A549 (cell line): Measurements from ENCODE around the gene KRTAP4-4. TPM values are rescaled to one million over a fixed set of nuclear protein-coding genes. Genes with fewer than 3 reads are reported as not detected.
"Not testable (repeated sequence)": the region's sequence is repeated elsewhere in the genome, so short reads cannot be mapped to it uniquely, and the experiment has no call there.

Experiments
- ATAC-seq, 2 experiments: fragments of 200-7000 bp in 1 of 2; fragments of >200 bp in 1 of 2; cut with Nextera tagmentation in 1 of 2; cut with Tn5 transposase in 1 of 2; 3 replicates each; pipeline versions ENCODE4 v1.8.0 to v1.9.1; 2018 to 2020; ENCODE audit warnings: mild to moderate bottlenecking in 1 of 2, moderate library complexity in 1 of 2
- CTCF ChIA-PET: fragments of 300-600 bp; sonication (Branson Sonifier 250); formaldehyde crosslinking; extraction: SDS; loops from one replicate; lab custom pipeline; 2021; ENCODE audit warnings: antibody characterized with exemption, inconsistent platforms; lab: Yijun Ruan, JAX
- POLR2A ChIA-PET: fragments of 350-600 bp; formaldehyde crosslinking; extraction: SDS; loops from one replicate; lab custom pipeline; 2021; ENCODE audit warnings: antibody characterized with exemption, inconsistent platforms; lab: Yijun Ruan, JAX
- DNase-seq, 2 experiments: peaks; one replicate each; pipeline versions ENCODE4 v3.0.0 to v3.0.0-alpha.2; 2011 to 2016; ENCODE audit warnings: low read depth in 1 of 2, low spot score in 1 of 2
- FAIRE-seq: peaks from 2 replicates; lab custom pipeline; 2011; peaks lifted over from hg19 to GRCh38; lab: Jason Lieb, UNC
- H3K27ac ChIP-seq, 2 experiments: fragments of >200 bp; sonication (Bioruptor Twin); formaldehyde crosslinking; 3 replicates each; pipeline ENCODE4 v1.5.1; 2016 to 2017
- H3K4me1 ChIP-seq: fragments of >200 bp; sonication (Bioruptor Twin); formaldehyde crosslinking; 3 replicates; pipeline ENCODE4 v1.6.1; 2016
- H3K4me2 ChIP-seq: fragments of >200 bp; sonication (Bioruptor Twin); formaldehyde crosslinking; 3 replicates; pipeline ENCODE4 v1.6.1; 2016
- H3K4me3 ChIP-seq: fragments of >200 bp; sonication (Bioruptor Twin); formaldehyde crosslinking; 3 replicates; pipeline ENCODE4 v1.5.1; 2016
- H3K9me3 ChIP-seq: fragments of >200 bp; sonication (Bioruptor Twin); formaldehyde crosslinking; 3 replicates; pipeline ENCODE4 v1.6.1; 2016
- CEBPB ChIP-seq, 2 experiments: fragments of >200 bp in 1 of 2; sonication (Bioruptor Twin) in 1 of 2; formaldehyde crosslinking in 1 of 2; IDR thresholded peaks; 2 replicates each; pipeline ENCODE4 v1.6.1; 2012 to 2016
- CHD2 ChIP-seq: fragments of 150-350 bp; IDR thresholded peaks from 2 replicates; pipeline ENCODE4 v1.6.1; 2014; ENCODE audit warnings: low read length; ENCODE audit not compliant: partially characterized antibody
- CHD4 ChIP-seq: fragments of 200-600 bp; sonication (generic); IDR thresholded peaks from 2 replicates; pipeline ENCODE4 v1.6.1; 2016; ENCODE audit warnings: antibody characterized with exemption, mild to moderate bottlenecking, borderline replicate concordance
- EHF ChIP-seq: fragments of 250-450 bp; sonication (Bioruptor Pico); IDR thresholded peaks from 2 replicates; pipeline ENCODE4 v1.5.0; 2020; ENCODE audit warnings: mild to moderate bottlenecking
- FOSB ChIP-seq: fragments of 250-450 bp; sonication (Bioruptor Pico); IDR thresholded peaks from 2 replicates; pipeline ENCODE4 v1.5.0; 2020; ENCODE audit warnings: mild to moderate bottlenecking, moderate library complexity
- FOSL2 ChIP-seq, 2 experiments: fragments of 450-650 bp in 1 of 2; fragments of >200 bp in 1 of 2; sonication (Bioruptor Twin) in 1 of 2; formaldehyde crosslinking; IDR thresholded peaks; 2 replicates each; pipeline versions ENCODE4 v1.5.0 to v1.6.1; 2016 to 2020; ENCODE audit warnings: mild to moderate bottlenecking in 1 of 2, moderate library complexity in 1 of 2
- GATA3 ChIP-seq: IDR thresholded peaks from 2 replicates; pipeline ENCODE4 v1.6.1; 2012; ENCODE audit warnings: borderline replicate concordance
- HDAC2 ChIP-seq: fragments of 200-600 bp; sonication (generic); IDR thresholded peaks from 2 replicates; pipeline ENCODE4 v1.6.1; 2016
- HOXA7 ChIP-seq: fragments of 250-450 bp; sonication (Bioruptor Pico); IDR thresholded peaks from 2 replicates; pipeline ENCODE4 v1.5.0; 2020; ENCODE audit warnings: mild to moderate bottlenecking, moderate library complexity
- HOXB13 ChIP-seq: fragments of 250-450 bp; sonication (Bioruptor Pico); IDR thresholded peaks from 2 replicates; pipeline ENCODE4 v1.5.0; 2020; ENCODE audit warnings: low read depth, mild to moderate bottlenecking, moderate library complexity
- HOXB5 ChIP-seq: fragments of 250-450 bp; sonication (Bioruptor Pico); IDR thresholded peaks from 2 replicates; pipeline ENCODE4 v1.5.0; 2020; ENCODE audit warnings: mild to moderate bottlenecking, moderate library complexity
- JUN ChIP-seq, 2 experiments: fragments of >200 bp; sonication (Bioruptor Twin); formaldehyde crosslinking; IDR thresholded peaks; 2 replicates in 1 of 2; 3 replicates in 1 of 2; pipeline ENCODE4 v1.6.1; 2016 to 2017
- JUNB ChIP-seq: fragments of >200 bp; sonication (Bioruptor Twin); formaldehyde crosslinking; IDR thresholded peaks from 2 replicates; pipeline ENCODE4 v1.6.1; 2016
- KDM5A ChIP-seq: fragments of 200-600 bp; sonication (generic); IDR thresholded peaks from 2 replicates; pipeline ENCODE4 v1.6.1; 2016; ENCODE audit warnings: antibody characterized with exemption, mild to moderate bottlenecking
- MAFK ChIP-seq: fragments of 450-650 bp; IDR thresholded peaks from 2 replicates; pipeline ENCODE4 v1.6.1; 2014; ENCODE audit not compliant: partially characterized antibody
- MAZ ChIP-seq: fragments of 150-350 bp; IDR thresholded peaks from 2 replicates; pipeline ENCODE4 v1.6.1; 2014; ENCODE audit warnings: antibody characterized with exemption, low read depth, low read length, borderline replicate concordance
- MYC ChIP-seq: IDR thresholded peaks from 2 replicates; pipeline ENCODE4 v1.6.1; 2012; ENCODE audit warnings: mild to moderate bottlenecking, inconsistent platforms, low read length, improper control_type of control experiment, borderline replicate concordance
- POLR2AphosphoS2 ChIP-seq: conservative IDR thresholded peaks from 2 replicates; pipeline ENCODE4 v1.6.1; 2012; ENCODE audit warnings: low read length, improper control_type of control experiment, inconsistent platforms
- RAD21 ChIP-seq, 2 experiments: fragments of >200 bp in 1 of 2; sonication (Bioruptor Twin) in 1 of 2; formaldehyde crosslinking in 1 of 2; IDR thresholded peaks in 1 of 2; conservative IDR thresholded peaks in 1 of 2; 2 replicates in 1 of 2; 3 replicates in 1 of 2; pipeline ENCODE4 v1.6.1; 2012 to 2018; ENCODE audit warnings: inconsistent platforms in 1 of 2
- RARB ChIP-seq: fragments of 250-450 bp; sonication (Bioruptor Pico); IDR thresholded peaks from 2 replicates; pipeline ENCODE4 v1.8.0; 2021; ENCODE audit warnings: mild to moderate bottlenecking, moderate library complexity
- TFCP2L1 ChIP-seq: fragments of 250-450 bp; sonication (Bioruptor Pico); IDR thresholded peaks from 2 replicates; pipeline ENCODE4 v1.5.0; 2021; ENCODE audit warnings: mild to moderate bottlenecking
- WGBS: methylation state at CpG from one replicate; pipeline ENCODE4 v1.1.6; 2017; ENCODE audit errors: missing lambda C conversion rate; 5-methylcytosine and 5-hydroxymethylcytosine counted together
- polyA plus RNA-seq, 4 experiments: library from polyadenylated mRNA; depleted of rRNA in 3 of 4; stranded (reverse); fragments of >200 nt; fragmentation: RNase III in 1 of 4; extraction: RNeasy Plus Mini Kit Qiagen cat#74134 plus additional on column Dnase treatment in 1 of 4; gene quantifications; 2 replicates in 3 of 4; 3 replicates in 1 of 4; pipeline ENCODE4 v1.2.3, GENCODE V29; 2011 to 2017
- TF ChIP-seq, protein P1 (sequence below): IDR thresholded peaks from 2 replicates; pipeline ENCODE4 v1.6.1; 2012
- TF ChIP-seq, protein P2 (sequence below): fragments of >200 bp; sonication (Bioruptor Twin); formaldehyde crosslinking; IDR thresholded peaks from 3 replicates; pipeline ENCODE4 v1.5.1; 2016
- TF ChIP-seq, protein P3 (sequence below): fragments of 250-450 bp; sonication (Bioruptor Pico); IDR thresholded peaks from 2 replicates; pipeline ENCODE4 v1.5.0; 2021; ENCODE audit warnings: mild to moderate bottlenecking, moderate library complexity, borderline replicate concordance

KRTAP4-4 gene
- polyA plus RNA-seq, 2 of the 4 experiments (the other 2 are of a cell fraction) = not detected

DNA sequence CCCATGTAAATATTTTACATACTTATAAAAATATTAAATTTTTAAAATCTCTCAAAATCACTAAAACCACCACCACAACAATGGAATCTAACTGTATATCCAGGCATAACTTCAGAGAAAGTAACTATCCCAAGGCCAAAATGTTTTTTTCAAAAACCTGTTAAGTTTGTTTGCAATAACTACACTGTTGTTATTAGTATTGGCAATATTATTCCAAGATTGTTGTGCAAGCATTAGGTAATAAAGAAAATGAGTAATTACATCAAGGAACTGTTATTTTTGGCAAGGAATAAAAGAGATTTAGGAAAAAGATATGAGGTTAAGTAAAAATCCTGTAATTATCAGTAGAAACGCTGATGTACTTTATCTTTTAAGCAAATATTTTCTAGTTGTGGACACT, 33.2 kb downstream of the KRTAP4-4 start (continued):
- TF ChIP-seq CHD4 = no peak
- TF ChIP-seq HOXB5 (CRISPR knock-in tag) = no peak
- no peak for TF ChIP-seq HOXB13 (CRISPR knock-in tag)

DNA sequence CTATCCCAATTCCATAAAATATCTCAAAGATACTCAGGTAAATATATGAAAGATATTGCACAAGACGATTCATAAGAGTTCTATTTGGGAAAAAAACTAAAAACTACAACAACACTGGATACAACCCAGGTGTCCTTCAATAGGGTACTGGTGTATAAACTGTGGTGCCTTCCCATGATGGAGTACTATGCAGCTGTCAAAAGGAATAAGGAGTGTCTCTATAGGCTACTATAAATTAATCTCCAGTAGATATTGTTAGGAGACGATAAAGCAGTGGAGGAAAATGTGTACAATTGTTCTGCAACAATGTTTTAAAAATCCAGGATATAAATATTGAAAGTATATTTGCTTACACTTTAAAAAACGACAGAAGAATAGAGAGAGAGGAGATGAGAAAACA, 34.1 kb downstream of the KRTAP4-4 start:
- DNase-seq (no peak), FAIRE-seq (no peak), ATAC-seq (no peak)
- POLR2A ChIA-PET = no interaction called here
- no peak overlapping the region for H3K27ac ChIP-seq
- 49% methylated on average over 3 of the region's 3 CpGs for WGBS
- H3K4me2 ChIP-seq = no peak overlapping the region
- H3K9me3 ChIP-seq = no peaks in the 10 kb centered on the region
- CTCF ChIA-PET = no interaction called here
- TF ChIP-seq KDM5A (no peak), JUNB (no peak), GATA3 (no peak), MYC (no peak), MAFK (no peak), EHF (CRISPR knock-in tag) (no peak), POLR2AphosphoS2 (no peak), MAZ (no peak), FOSL2 (IDR thresholded peaks at IDR 0.05) (no peak), FOSL2 (CRISPR knock-in tag; IDR thresholded peaks at IDR 0.05) (no peak), RARB (no peak), FOSB (CRISPR knock-in tag) (no peak), TFCP2L1 (CRISPR knock-in tag) (no peak), CHD2 (no peak), JUN (IDR thresholded peaks at IDR 0.05) (no peak), RAD21 (conservative IDR thresholded peaks at IDR 0.05 in 1 of 2, IDR thresholded peaks at IDR 0.05 in 1 of 2) (no peak), CEBPB (IDR thresholded peaks at IDR 0.05) (no peak)
- TF ChIP-seq, protein P1, sequence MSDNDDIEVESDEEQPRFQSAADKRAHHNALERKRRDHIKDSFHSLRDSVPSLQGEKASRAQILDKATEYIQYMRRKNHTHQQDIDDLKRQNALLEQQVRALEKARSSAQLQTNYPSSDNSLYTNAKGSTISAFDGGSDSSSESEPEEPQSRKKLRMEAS = no peak
- TF ChIP-seq, protein P2, sequence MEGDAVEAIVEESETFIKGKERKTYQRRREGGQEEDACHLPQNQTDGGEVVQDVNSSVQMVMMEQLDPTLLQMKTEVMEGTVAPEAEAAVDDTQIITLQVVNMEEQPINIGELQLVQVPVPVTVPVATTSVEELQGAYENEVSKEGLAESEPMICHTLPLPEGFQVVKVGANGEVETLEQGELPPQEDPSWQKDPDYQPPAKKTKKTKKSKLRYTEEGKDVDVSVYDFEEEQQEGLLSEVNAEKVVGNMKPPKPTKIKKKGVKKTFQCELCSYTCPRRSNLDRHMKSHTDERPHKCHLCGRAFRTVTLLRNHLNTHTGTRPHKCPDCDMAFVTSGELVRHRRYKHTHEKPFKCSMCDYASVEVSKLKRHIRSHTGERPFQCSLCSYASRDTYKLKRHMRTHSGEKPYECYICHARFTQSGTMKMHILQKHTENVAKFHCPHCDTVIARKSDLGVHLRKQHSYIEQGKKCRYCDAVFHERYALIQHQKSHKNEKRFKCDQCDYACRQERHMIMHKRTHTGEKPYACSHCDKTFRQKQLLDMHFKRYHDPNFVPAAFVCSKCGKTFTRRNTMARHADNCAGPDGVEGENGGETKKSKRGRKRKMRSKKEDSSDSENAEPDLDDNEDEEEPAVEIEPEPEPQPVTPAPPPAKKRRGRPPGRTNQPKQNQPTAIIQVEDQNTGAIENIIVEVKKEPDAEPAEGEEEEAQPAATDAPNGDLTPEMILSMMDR = no peak
- H3K4me1 ChIP-seq = no peaks in the 10 kb centered on the region
- H3K4me3 ChIP-seq = no peak overlapping the region

DNA sequence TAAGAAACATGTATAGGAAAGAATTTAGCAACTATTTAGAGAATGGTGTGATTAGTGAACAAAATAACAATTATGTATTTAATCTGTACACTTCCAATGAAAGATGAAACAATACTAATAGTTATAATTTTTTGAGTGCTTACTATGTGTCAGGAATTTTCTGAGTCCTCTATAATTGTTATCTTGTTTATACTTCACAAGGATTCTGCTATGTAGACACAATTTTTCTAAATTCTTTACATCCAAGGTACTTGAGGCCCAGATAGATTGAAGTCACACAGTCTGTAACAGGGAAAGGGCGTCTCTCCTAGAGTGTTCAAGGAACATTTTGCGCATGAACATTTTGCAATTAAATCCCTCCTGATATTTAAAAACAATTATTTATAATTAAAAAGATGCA, 35.5 kb downstream of the KRTAP4-4 start:
- no peak for TF ChIP-seq FOSB (CRISPR knock-in tag)
- TF ChIP-seq HDAC2 = no peak
- TF ChIP-seq, protein P3, sequence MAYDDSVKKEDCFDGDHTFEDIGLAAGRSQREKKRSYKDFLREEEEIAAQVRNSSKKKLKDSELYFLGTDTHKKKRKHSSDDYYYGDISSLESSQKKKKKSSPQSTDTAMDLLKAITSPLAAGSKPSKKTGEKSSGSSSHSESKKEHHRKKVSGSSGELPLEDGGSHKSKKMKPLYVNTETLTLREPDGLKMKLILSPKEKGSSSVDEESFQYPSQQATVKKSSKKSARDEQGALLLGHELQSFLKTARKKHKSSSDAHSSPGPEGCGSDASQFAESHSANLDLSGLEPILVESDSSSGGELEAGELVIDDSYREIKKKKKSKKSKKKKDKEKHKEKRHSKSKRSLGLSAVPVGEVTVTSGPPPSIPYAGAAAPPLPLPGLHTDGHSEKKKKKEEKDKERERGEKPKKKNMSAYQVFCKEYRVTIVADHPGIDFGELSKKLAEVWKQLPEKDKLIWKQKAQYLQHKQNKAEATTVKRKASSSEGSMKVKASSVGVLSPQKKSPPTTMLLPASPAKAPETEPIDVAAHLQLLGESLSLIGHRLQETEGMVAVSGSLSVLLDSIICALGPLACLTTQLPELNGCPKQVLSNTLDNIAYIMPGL (CRISPR knock-in tag) = no peak
- no peak for TF ChIP-seq HOXA7 (CRISPR knock-in tag)
- TF ChIP-seq MAFK = peak; percentile 55
- Histone ChIP-seq H3K27ac (no peak overlapping the region), H3K4me3 (no peak overlapping the region), H3K9me3 (no peaks in the 10 kb centered on the region), H3K4me2 (no peak overlapping the region), H3K4me1 (no peaks in the 10 kb centered on the region)
- ChIA-PET CTCF (no interaction called here), POLR2A (no interaction called here)
- FAIRE-seq (no peak), DNase-seq (no peak), ATAC-seq (no peak)
- 91% methylated on average over 2 of the region's 2 CpGs for WGBS

DNA sequence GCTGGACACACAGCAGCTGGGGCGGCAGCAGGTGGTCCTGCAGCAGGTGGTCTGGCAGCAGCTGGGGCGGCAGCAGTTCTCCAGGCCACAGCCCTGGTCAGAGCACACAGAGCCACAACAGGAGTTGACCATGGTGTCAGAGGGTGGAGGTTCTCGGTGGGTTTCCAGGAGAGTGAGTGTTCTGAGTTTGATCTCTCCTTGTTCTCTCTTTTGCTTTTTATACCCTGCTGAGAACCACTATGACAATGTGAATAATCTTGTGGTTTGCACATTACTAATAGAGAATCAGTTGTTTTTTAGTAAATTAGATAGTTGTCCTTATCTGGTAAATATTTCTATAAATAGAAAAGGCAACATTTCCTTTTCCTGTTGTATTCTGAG, 36.6 kb downstream of the KRTAP4-4 start, which contains the start of gene KRTAP4-12:
Gene KRTAP4-12 (minus strand): TSS at position 192 of the 381 bp plus-strand sequence. CDS start 60 bp downstream, at position 132.
- H3K9me3 ChIP-seq, FAIRE-seq, H3K27ac ChIP-seq, DNase-seq, H3K4me3 ChIP-seq, POLR2A ChIA-PET, ATAC-seq, H3K4me1 ChIP-seq, H3K4me2 ChIP-seq: not testable (repeated sequence)
- 77% methylated on average over 3 of the region's 3 CpGs for WGBS
- CTCF ChIA-PET = interaction anchor here (0.7 kb wide), 1 partner anchor 425 kb away, joined by 4 read pairs; no protein-coding TSS in a partner anchor

DNA sequence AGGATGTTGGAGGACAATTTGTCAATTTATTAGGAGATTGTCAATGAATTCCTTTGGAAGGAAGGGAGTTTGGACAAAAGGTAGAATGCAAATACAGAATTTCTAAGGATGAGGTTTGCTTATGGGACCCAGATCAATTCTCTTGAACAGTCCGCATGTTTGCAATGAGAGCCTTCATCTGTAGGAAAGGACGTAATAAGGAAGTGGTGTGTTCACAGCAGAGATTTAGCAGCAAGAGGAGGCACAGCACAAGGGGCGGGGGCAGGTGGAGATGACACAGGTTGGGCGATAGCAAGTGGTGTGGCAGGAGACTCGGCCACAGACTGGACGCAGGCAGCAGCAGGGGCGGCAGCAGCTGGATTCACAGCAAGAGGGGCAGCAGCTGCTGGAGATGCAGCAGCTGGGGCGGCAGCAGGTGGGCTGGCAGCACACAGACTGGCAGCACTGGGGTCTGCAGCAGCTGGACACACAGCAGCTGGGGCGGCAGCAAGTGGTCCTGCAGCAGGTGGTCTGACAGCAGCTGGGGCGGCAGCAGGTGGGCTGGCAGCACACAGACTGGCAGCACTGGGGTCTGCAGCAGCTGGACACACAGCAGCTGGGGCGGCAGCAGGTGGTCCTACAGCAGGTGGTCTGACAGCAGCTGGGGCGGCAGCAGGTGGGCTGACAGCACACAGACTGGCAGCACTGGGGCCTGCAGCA, 37.1 kb downstream of the KRTAP4-4 start:
- not testable (repeated sequence) for FAIRE-seq

More for the DNA sequence above, 37.1 kb downstream of the KRTAP4-4 start:
- DNase-seq, H3K27ac ChIP-seq, H3K9me3 ChIP-seq, ATAC-seq, H3K4me2 ChIP-seq, H3K4me1 ChIP-seq, H3K4me3 ChIP-seq, POLR2A ChIA-PET: not testable (repeated sequence)
- CTCF ChIA-PET = interaction anchor here (0.7 to 0.9 kb wide), 2 partner anchors 10 to 426 kb away, joined by 3 to 4 read pairs; no protein-coding TSS in a partner anchor
- WGBS = 86% methylated on average over 11 of the region's 12 CpGs
